WI38 (cell line): ENCODE results near the gene ROR2.

Experiments used
- H3K4me3 ChIP-seq: 2 replicates; pipeline ENCODE4 v1.5.1; 2011; ENCODE audit warnings: low read depth, mild to moderate bottlenecking, control low read depth, low read length
- TF ChIP-seq, protein P1 (sequence below): IDR thresholded peaks from 2 replicates; pipeline ENCODE4 v1.5.1; 2012; ENCODE audit warnings: low read depth, mild to moderate bottlenecking, control low read depth, low read length

The ROR2 gene

DNA sequence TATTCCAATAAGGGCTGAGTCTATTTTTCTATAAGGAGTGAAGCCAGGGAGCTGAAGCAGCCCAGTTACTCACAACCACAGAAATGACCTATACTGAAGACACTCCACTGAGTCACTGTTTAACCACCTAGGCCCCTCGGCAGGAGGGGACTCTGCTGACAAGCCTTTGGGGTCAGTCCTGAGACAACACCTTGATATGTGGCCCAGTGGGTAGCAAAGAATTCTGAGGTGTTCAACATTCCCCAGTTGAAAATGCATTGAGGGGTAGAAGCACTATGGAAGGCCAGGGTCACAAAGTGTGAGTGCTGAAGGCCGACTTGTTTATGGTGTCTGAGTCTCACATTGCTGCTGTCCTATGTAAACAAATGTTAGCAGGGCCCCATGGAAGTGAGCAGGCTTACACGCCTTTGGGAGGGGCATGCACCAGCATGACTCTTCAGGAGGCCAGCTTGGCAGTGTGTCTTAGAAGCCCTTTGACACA, 413.8 kb downstream of the ROR2 start:
- TF ChIP-seq, protein P1, sequence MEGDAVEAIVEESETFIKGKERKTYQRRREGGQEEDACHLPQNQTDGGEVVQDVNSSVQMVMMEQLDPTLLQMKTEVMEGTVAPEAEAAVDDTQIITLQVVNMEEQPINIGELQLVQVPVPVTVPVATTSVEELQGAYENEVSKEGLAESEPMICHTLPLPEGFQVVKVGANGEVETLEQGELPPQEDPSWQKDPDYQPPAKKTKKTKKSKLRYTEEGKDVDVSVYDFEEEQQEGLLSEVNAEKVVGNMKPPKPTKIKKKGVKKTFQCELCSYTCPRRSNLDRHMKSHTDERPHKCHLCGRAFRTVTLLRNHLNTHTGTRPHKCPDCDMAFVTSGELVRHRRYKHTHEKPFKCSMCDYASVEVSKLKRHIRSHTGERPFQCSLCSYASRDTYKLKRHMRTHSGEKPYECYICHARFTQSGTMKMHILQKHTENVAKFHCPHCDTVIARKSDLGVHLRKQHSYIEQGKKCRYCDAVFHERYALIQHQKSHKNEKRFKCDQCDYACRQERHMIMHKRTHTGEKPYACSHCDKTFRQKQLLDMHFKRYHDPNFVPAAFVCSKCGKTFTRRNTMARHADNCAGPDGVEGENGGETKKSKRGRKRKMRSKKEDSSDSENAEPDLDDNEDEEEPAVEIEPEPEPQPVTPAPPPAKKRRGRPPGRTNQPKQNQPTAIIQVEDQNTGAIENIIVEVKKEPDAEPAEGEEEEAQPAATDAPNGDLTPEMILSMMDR: no peak
- no peak overlapping the region for H3K4me3 ChIP-seq

DNA sequence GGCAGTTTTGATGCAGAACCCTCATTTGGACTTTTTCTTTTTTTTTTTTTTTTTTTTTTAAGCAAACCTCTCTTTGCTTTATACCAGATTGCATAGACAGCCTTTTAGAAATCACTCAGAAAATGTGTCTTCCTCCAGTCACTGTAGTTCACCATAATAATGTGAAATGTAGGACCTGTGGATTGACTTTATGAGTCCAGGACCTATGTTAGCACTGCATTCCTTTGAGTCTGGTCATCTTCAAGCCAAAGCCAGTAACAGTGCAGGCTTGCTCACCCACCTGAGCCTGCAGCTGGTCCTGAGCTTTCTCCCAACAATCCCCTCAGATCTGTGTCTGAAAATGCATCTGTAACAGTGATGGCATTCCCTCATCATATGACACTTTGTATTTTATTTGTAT, 415.7 kb downstream of the ROR2 start:
- TF ChIP-seq, protein P1: no peak
- no peak overlapping the region for H3K4me3 ChIP-seq

- TF ChIP-seq, protein P1: no peak
- H3K4me3 ChIP-seq: no peak overlapping the region
Measured at GRCh38 chr9:91533382-91533781, 416.6 kb downstream of the ROR2 start.

DNA sequence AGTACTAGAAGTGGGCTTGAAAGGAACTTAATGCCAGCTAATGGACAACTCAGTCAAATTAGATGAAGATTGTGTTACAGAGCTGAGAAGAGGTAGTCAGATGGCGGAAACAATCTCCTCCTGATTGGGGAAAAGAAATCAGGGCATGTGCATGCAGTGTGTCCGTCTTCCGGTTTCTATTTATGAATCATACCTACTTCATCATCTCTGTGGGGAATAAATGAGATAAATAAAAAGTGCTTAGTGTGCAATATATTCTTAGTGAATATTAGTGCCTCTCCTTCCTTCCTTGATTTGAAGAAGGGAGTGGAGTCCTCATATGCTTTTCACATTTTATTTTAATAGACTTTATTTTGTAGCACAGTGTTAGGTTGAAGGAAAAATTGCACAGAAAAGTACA, 417.7 kb downstream of the ROR2 start:
- no peak overlapping the region for H3K4me3 ChIP-seq
- TF ChIP-seq, protein P1: no peak

DNA sequence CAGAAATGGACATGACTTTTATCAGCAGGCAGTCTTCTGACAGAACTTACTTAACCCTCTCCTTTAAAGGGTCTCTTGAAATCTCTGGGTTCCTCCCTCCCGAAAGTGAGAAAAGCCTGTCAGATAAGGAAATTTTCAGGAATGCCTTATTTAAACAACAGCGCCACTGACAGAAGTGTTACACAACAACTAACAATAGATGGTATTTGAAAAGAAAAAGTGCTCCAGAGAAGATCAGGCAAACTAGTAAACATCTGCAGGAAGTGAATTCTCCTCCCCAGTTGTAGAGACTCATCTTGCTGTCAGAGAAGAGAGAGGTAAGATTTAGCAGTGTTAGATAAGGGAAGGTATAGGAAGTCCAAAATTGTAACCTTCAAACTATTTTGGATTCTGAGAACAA, 419.2 kb downstream of the ROR2 start:
- no peak overlapping the region for H3K4me3 ChIP-seq
- TF ChIP-seq, protein P1: no peak

DNA sequence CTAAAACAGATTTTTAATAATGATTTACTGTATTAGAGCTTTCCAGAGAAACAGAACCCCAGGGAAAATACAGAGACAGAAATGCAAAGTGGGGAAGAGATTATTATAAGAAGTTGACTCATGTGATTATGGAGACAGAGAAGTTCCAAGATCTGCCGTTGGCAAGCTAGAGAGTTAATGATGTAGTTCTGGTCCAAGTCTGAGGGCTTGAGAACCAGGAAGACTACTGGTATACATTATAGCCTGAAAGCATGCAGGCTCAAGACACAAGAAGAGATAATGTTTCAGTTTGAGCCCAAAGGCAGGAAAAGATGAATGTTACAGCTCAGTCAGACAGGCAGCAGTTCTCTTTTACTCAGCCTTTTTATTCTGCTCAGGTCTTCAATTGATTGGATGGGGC, 427.5 kb downstream of the ROR2 start:
- no peak overlapping the region for H3K4me3 ChIP-seq
- TF ChIP-seq, protein P1: no peak

DNA sequence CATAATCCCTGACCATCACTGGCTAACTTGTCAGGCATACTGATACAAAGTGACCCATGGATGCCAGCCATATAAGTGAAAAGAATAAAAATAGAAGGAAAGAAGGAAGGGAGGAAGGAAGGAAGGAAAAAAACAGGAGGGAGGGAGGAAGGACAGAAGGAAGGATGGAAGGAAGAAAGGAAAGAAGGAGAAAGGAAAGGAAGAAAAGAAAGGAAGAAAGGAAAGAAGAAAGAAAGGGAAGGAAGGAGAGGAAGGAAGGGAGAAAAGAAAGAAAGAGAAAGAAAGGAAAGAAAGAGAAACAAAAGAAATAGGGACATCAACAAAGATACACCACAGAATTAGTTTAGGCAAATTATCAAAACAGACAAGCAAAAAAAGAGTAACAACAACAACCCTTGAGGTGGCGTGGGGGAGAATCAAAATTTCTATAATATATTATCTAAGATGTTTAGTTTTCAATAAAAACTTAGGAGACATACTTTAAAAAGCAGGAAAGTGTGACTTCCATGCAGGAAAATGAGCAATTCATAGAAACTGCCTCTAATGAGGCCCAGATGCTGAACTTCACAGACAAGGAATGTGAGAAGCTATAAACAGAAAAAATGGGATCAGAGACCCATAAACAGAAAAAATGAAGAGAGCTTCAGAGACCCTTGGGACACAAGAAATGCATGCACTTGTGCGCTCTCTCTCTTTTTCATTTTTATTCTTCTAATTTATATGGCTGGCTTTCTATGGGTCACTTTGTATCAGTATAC, 430.3 kb downstream of the ROR2 start:
- TF ChIP-seq, protein P1: no peak
- no peak overlapping the region for H3K4me3 ChIP-seq
